ENCODE results near the gene EIF3D. TPM values are rescaled to one million over a fixed set of nuclear protein-coding genes. Genes with fewer than 3 reads are reported as not detected.

Gene EIF3D
- total RNA-seq, 6 experiments from 2014 or later: 34.9 to 141 (median 50.1) TPM

- no peak for ATAC-seq
- intact Hi-C loops (cut with DNase I): loop anchor here in 1 of 2 donors (10.0 kb wide), 1 partner anchor 311 kb away; no protein-coding TSS in a partner anchor
Measured at GRCh38 chr22:36544107-36544620, 15.2 kb upstream of the EIF3D start.

GRCh38 chr22:36541831-36542411 is 13.0 kb upstream of the EIF3D start:
- DNase-seq (peak in 2 of 3 donors; percentile 22 to 35), ATAC-seq (peak in 1 of 4 donors; percentile 67)
- intact Hi-C loops (cut with DNase I): loop anchor here in 1 of 2 donors (10.0 kb wide), 1 partner anchor 313 kb away; no protein-coding TSS in a partner anchor
- 41% methylated on average over 9 of the region's 9 CpGs for WGBS (ENCODE audit: insufficient coverage, low coverage, low lambda C conversion rate, missing lambda C conversion rate)
- no peaks in the 10 kb centered on the region for H3K9me3 ChIP-seq
- H3K27ac ChIP-seq: no peak overlapping the region
- no peaks in the 10 kb centered on the region for H3K36me3 ChIP-seq
- H3K4me1 ChIP-seq: no peaks in the 10 kb centered on the region
- TF ChIP-seq CTCF (IDR thresholded peaks at IDR 0.05) (no peak), POLR2A (IDR thresholded peaks at IDR 0.05) (no peak)
- H3K4me3 ChIP-seq: no peak overlapping the region
- H3K27me3 ChIP-seq: no peaks in the 10 kb centered on the region

More at GRCh38 chr22:36544107-36544620, 15.2 kb upstream of the EIF3D start:
- no peaks in the 10 kb centered on the region for H3K4me1 ChIP-seq
- no peaks in the 10 kb centered on the region for H3K36me3 ChIP-seq
- no peak overlapping the region for H3K4me3 ChIP-seq
- TF ChIP-seq POLR2A (IDR thresholded peaks at IDR 0.05) (no peak), CTCF (IDR thresholded peaks at IDR 0.05) (no peak)
- H3K27me3 ChIP-seq: no peaks in the 10 kb centered on the region
- H3K9me3 ChIP-seq: no peaks in the 10 kb centered on the region
- peak in 1 of 3 donors; percentile 15 for DNase-seq
- 72% methylated on average over 6 of the region's 11 CpGs for WGBS (ENCODE audit: insufficient coverage, low coverage, low lambda C conversion rate, missing lambda C conversion rate)
- no peak overlapping the region for H3K27ac ChIP-seq

- peak in 1 of 3 donors; percentile 11 for DNase-seq
- WGBS (ENCODE audit: insufficient coverage, low coverage, low lambda C conversion rate, missing lambda C conversion rate): 59% methylated on average over 12 of the region's 12 CpGs
- intact Hi-C loops (cut with DNase I): loop anchor here in 1 of 2 donors (10.0 kb wide), 1 partner anchor 314 kb away; no protein-coding TSS in a partner anchor
- no peak for TF ChIP-seq CTCF (IDR thresholded peaks at IDR 0.05)
- no peak for TF ChIP-seq POLR2A (IDR thresholded peaks at IDR 0.05)
- Histone ChIP-seq H3K27ac (no peak overlapping the region), H3K36me3 (no peaks in the 10 kb centered on the region), H3K27me3 (no peaks in the 10 kb centered on the region), H3K4me3 (no peak overlapping the region), H3K9me3 (no peaks in the 10 kb centered on the region), H3K4me1 (no peaks in the 10 kb centered on the region)
- no peak for ATAC-seq
Measured at GRCh38 chr22:36540867-36541642, 12.1 kb upstream of the EIF3D start.

- 41% methylated on average over 7 of the region's 7 CpGs for WGBS (ENCODE audit: insufficient coverage, low coverage, low lambda C conversion rate, missing lambda C conversion rate)
- TF ChIP-seq POLR2A (IDR thresholded peaks at IDR 0.05) (no peak), CTCF (IDR thresholded peaks at IDR 0.05) (no peak)
Measured at GRCh38 chr22:36538529-36538928, 9.6 kb upstream of the EIF3D start.

More at GRCh38 chr22:36538529-36538928, 9.6 kb upstream of the EIF3D start:
- DNase-seq: peak in 1 of 3 donors; percentile 15
- intact Hi-C loops (cut with DNase I): no loop called here
- Histone ChIP-seq H3K27me3 (no peaks in the 10 kb centered on the region), H3K9me3 (no peaks in the 10 kb centered on the region), H3K27ac (no peak overlapping the region), H3K4me3 (no peak overlapping the region), H3K4me1 (no peaks in the 10 kb centered on the region), H3K36me3 (no peaks in the 10 kb centered on the region)
- ATAC-seq: no peak

Data from right lobe of liver (tissue), 6 donors.